Neural cell (in vitro differentiated cells): ENCODE data around the gene FOXJ1.

Experiments
- CTCF ChIP-seq: fragments of 450-650 bp; IDR thresholded peaks from 2 replicates; pipeline ENCODE4 v1.5.1; 2014; ENCODE audit warnings: antibody characterized with exemption, mild to moderate bottlenecking, moderate library complexity; ENCODE audit not compliant: poor library complexity, severe bottlenecking
- EZH2 ChIP-seq: fragments of 200-600, 300-800 bp; shearing (Covaris generic), sonication (generic); IDR thresholded peaks from 2 replicates; pipeline ENCODE4 v1.6.1; 2014; ENCODE audit warnings: antibody characterized with exemption, low read length, borderline replicate concordance, mild to moderate bottlenecking; ENCODE audit not compliant: insufficient read depth, poor library complexity, severe bottlenecking

DNA sequence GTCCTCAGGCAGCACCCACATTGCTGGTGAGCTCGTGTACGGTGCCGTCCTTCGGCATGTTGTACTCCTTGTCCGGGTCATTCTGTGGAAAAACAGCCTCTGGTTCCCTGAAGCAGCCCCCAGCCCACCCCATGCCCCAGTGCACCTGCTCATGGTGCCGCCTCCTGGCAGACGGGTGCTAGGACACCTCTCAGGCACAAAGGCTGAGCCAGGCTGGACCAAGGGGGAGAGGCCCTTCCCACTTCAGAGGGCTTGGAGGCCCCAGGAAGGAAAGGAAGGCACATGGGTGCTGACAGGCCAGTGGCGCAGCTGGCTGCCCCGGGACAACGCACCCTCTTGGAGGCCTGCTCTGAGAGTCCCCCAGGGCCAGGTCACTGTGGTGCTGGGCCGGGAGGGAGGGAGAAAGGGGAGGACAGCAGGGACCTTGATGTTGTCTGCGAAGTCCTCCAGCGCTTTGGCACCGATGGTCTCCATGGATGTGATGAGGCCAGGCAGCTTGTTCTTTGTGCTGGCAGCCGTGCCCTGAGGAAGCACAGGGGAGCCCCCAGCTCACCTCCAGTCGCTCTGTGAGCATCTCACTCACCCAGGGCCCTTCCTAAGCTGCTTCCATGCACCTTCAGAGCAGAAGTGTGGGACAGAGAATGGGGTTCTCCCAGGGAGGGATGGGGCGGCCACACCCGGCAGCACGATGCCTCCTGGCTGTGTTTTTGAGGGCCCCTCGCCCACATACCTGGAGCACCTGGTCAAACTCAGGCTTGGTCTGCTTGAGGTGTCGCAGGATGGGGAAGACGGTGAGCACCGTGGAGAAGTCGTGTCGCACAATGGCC, 52.8 kb downstream of the FOXJ1 start:
- TF ChIP-seq CTCF (no peak), EZH2 (no peak)
